ENCODE results near the gene EDEM1. TPM values are rescaled to one million over a fixed set of nuclear protein-coding genes. Genes with fewer than 3 reads are reported as not detected.
A peak's percentile ranks its signal among the peaks of the same experiment; 100 is the strongest.

Gene EDEM1
- total and polyA plus RNA-seq, 10 of the 15 experiments (the other 5 are each of a cell fraction or from before 2014, with no cell fraction given), result 18.9 to 138 (median 57.5) TPM

DNA sequence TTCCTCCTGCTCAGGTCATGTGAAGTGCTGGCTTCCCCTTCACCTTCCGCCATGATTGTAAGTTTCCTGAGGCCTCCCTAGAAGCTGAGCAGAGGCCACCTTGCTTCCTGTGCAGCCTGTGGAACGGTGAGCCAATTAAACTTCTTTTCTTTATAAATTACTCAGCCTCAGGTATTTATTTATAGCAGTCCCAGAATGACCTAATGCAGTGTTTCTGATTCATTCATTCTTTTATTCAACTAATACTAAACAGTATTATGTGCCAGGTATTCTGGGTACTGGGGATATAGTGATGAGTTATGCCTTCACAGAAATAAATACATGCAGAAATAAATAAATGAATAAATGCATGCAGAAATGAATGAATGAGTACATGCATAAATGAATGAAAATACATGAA is 41.9 kb downstream of the EDEM1 start:
- Histone ChIP-seq H3K9me3 (replicated peaks; ENCODE audit: control insufficient read depth, insufficient read depth, low read length) (no peaks in the 10 kb centered on the region), H2AFZ (ENCODE audit: control insufficient read depth, low read depth, low read length) (no peak overlapping the region), H3K4me3 (no peak overlapping the region), H4K20me1 (ENCODE audit: control insufficient read depth, insufficient read depth) (no peaks in the 10 kb centered on the region), H3K4me2 (ENCODE audit: control insufficient read depth, insufficient read depth) (no peak overlapping the region), H3K36me3 (ENCODE audit: control insufficient read depth in 2 of 2, insufficient read depth in 2 of 2, low read length in 1 of 2) (no peaks in the 10 kb centered on the region), H3K27ac (ENCODE audit: control insufficient read depth, insufficient read depth) (no peak overlapping the region), H3K27me3 (replicated peaks in 1 of 2; ENCODE audit: control insufficient read depth in 2 of 2, insufficient read depth in 2 of 2, low read length in 1 of 2) (no peaks in the 10 kb centered on the region; a peak in 1 of 4 replicates), H3K9ac (ENCODE audit: control insufficient read depth, insufficient read depth, low read length) (no peak overlapping the region), H3K4me1 (ENCODE audit: control insufficient read depth, insufficient read depth, low read length) (no peaks in the 10 kb centered on the region), H3K79me2 (ENCODE audit: control insufficient read depth, insufficient read depth, low read length) (no peaks in the 10 kb centered on the region)
- 0% methylated on average over 2 of the region's 2 CpGs for WGBS (ENCODE audit: insufficient coverage, insufficient replicate concordance, low lambda C conversion rate, missing lambda C conversion rate)
- ChIA-PET CTCF (no interaction called here), RAD21 (ENCODE audit: unreplicated experiment) (no interaction called here), POLR2A (no interaction called here), SMC1A (ENCODE audit: uncharacterized antibody, unreplicated experiment) (interaction anchor here (0.6 kb wide), 1 partner anchor 107 kb away, joined by 3 read pairs; no protein-coding TSS in a partner anchor)
- no TSS peak for BruUV-seq (replicated peaks)
- intact Hi-C loops (cut with micrococcal nuclease; ENCODE audit: unreplicated experiment), result loop anchor here (10.0 kb wide), 1 partner anchor 495 kb away; no protein-coding TSS in a partner anchor
- FAIRE-seq (no peak), ATAC-seq (peak; percentile 15; the same call in 1 of the 3 replicates), DNase-seq (ENCODE audit: low read depth, low spot score) (no peak)
- in situ Hi-C loops (cut with MboI), result no loop called here
- TF ChIP-seq CREM (IDR thresholded peaks at IDR 0.05; ENCODE audit: low read depth) (no peak), ZNF24 (IDR thresholded peaks at IDR 0.05) (0 out of 2 replicates have a peak, but pooled peaks have one; percentile 29), ATF7 (IDR thresholded peaks at IDR 0.05; ENCODE audit: low read depth) (no peak), GABPA (IDR thresholded peaks at IDR 0.05; ENCODE audit: low read depth) (no peak)

DNA sequence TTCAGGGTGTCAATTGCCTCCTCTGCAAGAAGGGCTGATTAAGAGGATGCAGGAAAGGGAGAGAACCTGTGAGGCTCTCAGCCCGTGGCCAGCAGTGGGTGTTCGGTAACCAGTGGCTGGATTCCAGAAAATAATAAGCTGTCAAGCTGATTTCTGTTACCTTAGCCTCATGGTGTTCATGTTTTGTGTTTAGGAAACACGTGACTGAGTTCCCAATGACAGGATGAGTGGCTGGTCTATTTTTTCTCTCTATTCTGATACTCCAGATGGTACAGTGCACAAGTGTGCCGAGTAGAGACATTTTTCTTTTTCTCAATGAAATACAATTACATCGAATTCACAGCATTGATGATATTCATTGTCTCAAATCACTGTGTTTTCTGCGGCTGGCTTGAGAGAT is 43.6 kb downstream of the EDEM1 start:
- no peak overlapping the region for H3K4me2 ChIP-seq (ENCODE audit: control insufficient read depth, insufficient read depth)
- ChIA-PET POLR2A (no interaction called here), SMC1A (ENCODE audit: uncharacterized antibody, unreplicated experiment) (interaction anchor here (0.9 kb wide), 1 partner anchor 519 kb away, joined by 3 read pairs; no protein-coding TSS in a partner anchor)
- TF ChIP-seq KAT2A (conservative IDR thresholded peaks at IDR 0.05; ENCODE audit: control insufficient read depth, low read depth, low read length) (no peak), TAF1 (IDR thresholded peaks at IDR 0.05; ENCODE audit: borderline replicate concordance, low read depth, low read length) (no peak), MXI1 (IDR thresholded peaks at IDR 0.05; ENCODE audit: low read depth, low read length) (no peak), MEF2B (IDR thresholded peaks at IDR 0.05; ENCODE audit: partially characterized antibody, poor library complexity, severe bottlenecking) (no peak), GABPA (IDR thresholded peaks at IDR 0.05; ENCODE audit: low read depth) (no peak), NR2C2 (IDR thresholded peaks at IDR 0.05; ENCODE audit: borderline replicate concordance, control insufficient read depth, insufficient read length, low read depth) (no peak), BHLHE40 (IDR thresholded peaks at IDR 0.05; ENCODE audit: borderline replicate concordance in 1 of 2, low read depth in 2 of 2, low read length in 1 of 2) (no peak), CBX5 (IDR thresholded peaks at IDR 0.05; ENCODE audit: low read depth) (no peak), USF2 (IDR thresholded peaks at IDR 0.05; ENCODE audit: borderline replicate concordance, low read depth, low read length) (no peak), NFYA (IDR thresholded peaks at IDR 0.05; ENCODE audit: borderline replicate concordance, low read depth, low read length) (no peak), BACH1 (IDR thresholded peaks at IDR 0.05; ENCODE audit: borderline replicate concordance) (no peak)
- TF ChIP-seq, protein P1, sequence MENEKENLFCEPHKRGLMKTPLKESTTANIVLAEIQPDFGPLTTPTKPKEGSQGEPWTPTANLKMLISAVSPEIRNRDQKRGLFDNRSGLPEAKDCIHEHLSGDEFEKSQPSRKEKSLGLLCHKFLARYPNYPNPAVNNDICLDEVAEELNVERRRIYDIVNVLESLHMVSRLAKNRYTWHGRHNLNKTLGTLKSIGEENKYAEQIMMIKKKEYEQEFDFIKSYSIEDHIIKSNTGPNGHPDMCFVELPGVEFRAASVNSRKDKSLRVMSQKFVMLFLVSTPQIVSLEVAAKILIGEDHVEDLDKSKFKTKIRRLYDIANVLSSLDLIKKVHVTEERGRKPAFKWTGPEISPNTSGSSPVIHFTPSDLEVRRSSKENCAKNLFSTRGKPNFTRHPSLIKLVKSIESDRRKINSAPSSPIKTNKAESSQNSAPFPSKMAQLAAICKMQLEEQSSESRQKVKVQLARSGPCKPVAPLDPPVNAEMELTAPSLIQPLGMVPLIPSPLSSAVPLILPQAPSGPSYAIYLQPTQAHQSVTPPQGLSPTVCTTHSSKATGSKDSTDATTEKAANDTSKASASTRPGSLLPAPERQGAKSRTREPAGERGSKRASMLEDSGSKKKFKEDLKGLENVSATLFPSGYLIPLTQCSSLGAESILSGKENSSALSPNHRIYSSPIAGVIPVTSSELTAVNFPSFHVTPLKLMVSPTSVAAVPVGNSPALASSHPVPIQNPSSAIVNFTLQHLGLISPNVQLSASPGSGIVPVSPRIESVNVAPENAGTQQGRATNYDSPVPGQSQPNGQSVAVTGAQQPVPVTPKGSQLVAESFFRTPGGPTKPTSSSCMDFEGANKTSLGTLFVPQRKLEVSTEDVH (IDR thresholded peaks at IDR 0.05; ENCODE audit: low read depth, partially characterized antibody), result no peak

More for the DNA sequence above, 43.6 kb downstream of the EDEM1 start:
- Histone ChIP-seq H3K27me3 (replicated peaks in 1 of 2; ENCODE audit: control insufficient read depth in 2 of 2, insufficient read depth in 2 of 2, low read length in 1 of 2) (no peaks in the 10 kb centered on the region; a peak in 1 of 4 replicates), H3K27ac (ENCODE audit: control insufficient read depth, insufficient read depth) (no peak overlapping the region), H3K9me3 (replicated peaks; ENCODE audit: control insufficient read depth, insufficient read depth, low read length) (no peaks in the 10 kb centered on the region), H3K4me1 (ENCODE audit: control insufficient read depth, insufficient read depth, low read length) (no peaks in the 10 kb centered on the region), H2AFZ (ENCODE audit: control insufficient read depth, low read depth, low read length) (no peak overlapping the region), H3K79me2 (ENCODE audit: control insufficient read depth, insufficient read depth, low read length) (no peaks in the 10 kb centered on the region), H3K4me3 (no peak overlapping the region), H3K9ac (ENCODE audit: control insufficient read depth, insufficient read depth, low read length) (no peak overlapping the region), H3K36me3 (ENCODE audit: control insufficient read depth in 2 of 2, insufficient read depth in 2 of 2, low read length in 1 of 2) (no peaks in the 10 kb centered on the region), H4K20me1 (ENCODE audit: control insufficient read depth, insufficient read depth) (no peaks in the 10 kb centered on the region)
- FAIRE-seq (no peak), DNase-seq (ENCODE audit: low read depth, low spot score) (no peak), ATAC-seq (no peak)
- CTCF ChIA-PET, result no interaction called here
- in situ Hi-C loops (cut with MboI) (no loop called here), intact Hi-C loops (cut with micrococcal nuclease; ENCODE audit: unreplicated experiment) (no loop called here)
- no TSS peak for BruUV-seq (replicated peaks)
- RAD21 ChIA-PET (ENCODE audit: unreplicated experiment), result no interaction called here
- WGBS (ENCODE audit: insufficient coverage, insufficient replicate concordance, low lambda C conversion rate, missing lambda C conversion rate), result 50% methylated on average over 6 of the region's 6 CpGs

Data from GM12878 (cell line).